Glomerular endothelial cell (primary cell): ENCODE data around the gene KCTD2. TPM values are rescaled to one million over a fixed set of nuclear protein-coding genes. Genes with fewer than 3 reads are reported as not detected.

Experiments used
- DNase-seq: peaks from one replicate; pipeline ENCODE4 v3.0.0-alpha.2; 2011; ENCODE audit warnings: low read depth, low spot score; ENCODE audit errors: extremely low read depth
- total RNA-seq: library from RNA; depleted of rRNA; stranded (reverse); fragments of >200 nt; gene quantifications from 2 replicates; pipeline ENCODE4 v1.2.3, GENCODE V29; 2015

Gene KCTD2
- total RNA-seq, 1 donor from 2014 or later, result 18.6 TPM

DNA sequence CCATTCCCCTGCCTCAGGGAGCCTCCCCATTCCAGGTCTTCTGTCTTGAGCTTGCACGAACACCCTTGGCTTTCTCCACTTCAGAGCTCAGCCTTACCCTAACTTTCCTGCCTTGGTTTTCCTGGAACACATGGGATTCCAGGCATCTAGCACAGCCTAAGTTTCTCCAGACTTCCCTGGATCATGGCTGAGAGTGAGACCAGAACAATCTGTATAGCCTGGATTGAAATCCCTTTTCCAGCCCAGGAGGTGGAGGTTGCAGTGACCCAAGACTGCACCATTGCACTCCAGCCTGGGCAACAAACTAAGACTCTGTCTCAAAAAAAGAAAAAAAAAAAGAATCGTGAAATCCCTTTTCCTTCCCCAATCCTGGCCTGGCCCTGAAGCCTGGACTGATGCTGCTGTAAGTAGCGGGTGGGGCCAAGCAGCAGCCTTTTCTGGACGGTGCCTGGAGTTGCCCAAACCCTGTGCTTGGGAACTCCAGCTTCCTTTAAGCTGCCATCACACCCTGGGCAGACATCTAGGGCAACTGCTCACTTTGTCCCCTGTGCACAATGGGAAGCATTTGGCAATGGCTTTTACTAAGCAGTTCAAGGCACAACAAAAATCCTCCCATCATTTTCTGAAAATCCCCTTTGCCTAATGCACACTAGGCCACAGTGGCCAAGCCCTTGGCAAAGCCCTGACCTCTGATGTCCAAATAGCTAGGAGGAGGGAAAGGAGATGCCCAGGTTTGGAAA is 28.7 kb downstream of the KCTD2 start:
- DNase-seq, result no peak

DNA sequence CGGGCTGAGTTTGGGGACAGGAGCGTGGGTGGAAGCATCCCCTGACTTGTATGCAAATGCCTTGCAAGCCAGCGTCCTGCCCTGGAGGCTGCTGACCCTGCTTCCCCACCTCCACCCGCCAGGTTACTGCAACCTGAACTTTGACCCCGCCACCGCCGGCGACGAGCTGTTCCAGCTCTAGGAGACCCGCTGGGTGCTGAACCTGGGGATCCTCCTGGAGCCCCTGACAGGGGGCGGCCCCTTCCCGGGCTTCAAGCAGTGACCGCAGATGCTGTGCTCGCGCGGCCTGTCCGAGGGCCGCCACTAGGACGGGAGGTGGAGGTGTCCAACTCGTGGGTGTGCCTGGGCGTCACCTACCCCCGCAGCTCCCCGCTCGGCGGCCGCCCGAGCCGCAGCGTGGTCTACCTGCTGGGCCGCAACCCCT is 30.1 kb downstream of the KCTD2 start:
- DNase-seq, result no peak

DNA sequence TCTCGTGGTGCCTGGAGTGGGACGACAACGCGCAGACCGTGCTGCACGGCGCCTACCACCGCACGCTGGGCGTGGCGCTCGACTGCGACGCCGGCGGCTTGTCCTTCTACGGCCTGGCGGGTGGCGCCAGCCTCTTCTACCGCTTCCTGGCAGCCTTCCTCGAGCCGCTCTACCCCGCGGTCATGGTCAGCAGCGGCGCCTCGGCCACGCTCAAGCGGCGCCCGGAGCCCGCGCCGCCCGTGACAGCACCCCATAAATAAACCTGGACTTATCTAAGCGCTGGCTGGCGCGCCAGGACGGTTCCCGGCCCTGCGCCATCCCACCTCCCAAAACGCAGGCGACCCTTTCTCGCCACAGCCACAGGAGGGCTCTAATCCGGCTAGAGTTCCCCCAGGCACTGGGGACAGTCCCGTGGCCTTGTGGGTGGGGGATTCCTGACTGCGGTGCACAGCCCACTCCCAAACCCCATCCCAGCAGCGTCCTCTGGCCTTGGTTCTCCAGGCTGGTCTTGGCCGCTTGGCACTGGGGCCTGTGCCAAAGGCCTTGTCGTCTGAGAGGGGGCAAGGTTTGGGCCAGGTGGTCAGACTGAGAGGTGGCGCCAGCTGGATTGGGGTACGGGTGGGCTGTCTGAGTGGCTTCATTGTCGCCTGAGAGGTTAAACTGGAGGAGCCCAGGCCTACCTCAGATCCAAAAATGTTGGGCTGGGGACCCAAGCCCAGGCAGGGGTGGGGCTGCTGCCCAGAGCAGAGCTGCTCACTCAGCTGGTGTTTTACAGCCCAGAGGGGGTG is 30.7 kb downstream of the KCTD2 start:
- DNase-seq, result no peak

DNA sequence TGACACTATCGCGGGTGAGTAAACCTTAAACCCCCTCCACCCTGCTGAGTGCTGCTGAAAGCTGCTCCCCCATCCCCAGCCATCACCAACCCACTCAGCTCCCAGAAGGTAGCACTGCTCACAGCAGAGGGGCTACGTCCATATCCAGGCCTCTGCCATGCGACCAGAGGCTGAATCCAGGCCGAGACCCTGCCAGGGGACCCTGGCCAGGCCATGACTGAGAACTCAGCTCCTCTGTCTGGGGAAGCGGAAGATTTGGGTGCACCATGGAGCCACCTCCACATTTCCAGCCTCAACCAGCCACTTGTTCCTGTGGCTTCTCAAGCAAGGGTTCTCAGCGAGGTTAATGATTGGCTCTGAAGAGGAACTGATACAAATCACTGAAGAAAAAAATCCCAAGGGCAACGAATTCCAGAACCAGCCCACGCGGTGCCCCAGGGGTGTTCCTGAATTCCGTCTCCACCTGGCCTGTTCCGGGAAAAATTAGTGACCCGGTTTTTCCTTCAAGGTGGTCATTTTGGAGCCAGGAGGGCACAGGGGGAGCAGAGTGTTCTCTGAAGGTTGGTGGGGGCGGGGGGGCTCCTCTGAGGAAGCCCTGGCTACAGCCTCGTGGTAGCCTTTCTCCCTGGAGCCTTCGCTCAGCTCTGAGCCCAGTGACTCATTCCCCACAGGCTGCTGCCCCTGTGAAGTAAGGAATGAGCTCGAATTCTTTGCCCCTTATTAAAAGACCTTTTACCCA is 31.4 kb downstream of the KCTD2 start:
- no peak for DNase-seq

DNA sequence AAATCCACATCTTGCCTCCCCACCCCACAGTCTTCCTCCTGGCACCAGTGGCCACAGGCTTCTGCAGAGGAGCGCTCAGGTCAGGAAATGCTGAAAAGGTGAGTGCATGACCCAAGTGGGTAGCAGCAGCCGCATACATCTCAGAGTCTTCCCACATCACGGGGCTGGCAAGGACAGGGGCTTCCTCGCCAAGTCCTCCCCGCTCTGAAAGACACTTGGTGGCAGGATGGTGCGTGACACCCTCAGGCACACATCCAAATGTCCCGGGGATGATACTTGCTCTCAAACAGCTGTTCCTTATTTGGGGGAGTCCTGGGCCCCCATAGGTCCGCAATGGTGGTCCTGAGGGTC is 32.0 kb downstream of the KCTD2 start:
- DNase-seq, result no peak

DNA sequence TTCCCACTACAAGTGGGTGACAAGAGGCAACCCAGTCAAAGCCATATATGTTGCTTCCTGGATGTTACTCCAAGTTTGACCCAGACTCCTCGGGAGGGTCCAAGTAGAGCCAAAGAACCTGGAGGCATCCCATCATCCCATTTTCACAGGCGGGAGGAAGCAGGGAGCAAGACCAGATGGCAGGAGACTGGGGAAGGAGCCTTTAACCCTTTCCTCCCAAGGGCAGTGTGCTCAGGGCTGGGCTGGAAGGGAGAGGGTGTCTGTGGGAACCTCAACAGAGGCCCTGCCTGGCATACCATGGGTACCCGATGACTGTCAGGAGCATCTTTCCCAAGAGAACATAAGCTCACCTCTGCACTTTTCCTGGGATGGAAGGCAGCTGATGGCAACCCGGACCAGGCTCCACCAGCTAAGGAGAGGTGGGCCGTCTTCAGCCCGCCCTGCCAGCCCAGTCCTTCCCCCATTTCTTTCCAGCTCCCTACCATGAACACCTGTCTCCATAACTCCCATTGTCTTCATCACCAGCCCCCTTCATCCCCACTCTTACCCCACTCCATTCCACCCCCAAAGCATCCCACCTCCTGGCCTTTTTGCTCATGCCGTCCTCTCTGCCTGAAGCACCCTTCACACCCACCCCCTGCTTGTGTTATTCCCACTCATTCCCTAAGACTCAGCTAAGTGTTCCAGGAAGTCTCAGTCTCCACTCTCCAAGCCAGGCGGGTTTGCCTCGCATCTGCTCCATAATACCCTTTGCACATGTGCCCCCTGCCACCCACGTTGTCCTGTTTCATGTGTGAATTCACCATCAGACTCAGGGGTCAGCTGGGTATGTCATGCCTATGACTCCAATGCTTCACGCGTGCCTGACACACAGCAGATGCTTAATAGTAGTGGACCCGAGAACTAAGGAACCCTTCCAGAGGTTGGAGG is 34.9 kb downstream of the KCTD2 start:
- DNase-seq, result no peak

DNA sequence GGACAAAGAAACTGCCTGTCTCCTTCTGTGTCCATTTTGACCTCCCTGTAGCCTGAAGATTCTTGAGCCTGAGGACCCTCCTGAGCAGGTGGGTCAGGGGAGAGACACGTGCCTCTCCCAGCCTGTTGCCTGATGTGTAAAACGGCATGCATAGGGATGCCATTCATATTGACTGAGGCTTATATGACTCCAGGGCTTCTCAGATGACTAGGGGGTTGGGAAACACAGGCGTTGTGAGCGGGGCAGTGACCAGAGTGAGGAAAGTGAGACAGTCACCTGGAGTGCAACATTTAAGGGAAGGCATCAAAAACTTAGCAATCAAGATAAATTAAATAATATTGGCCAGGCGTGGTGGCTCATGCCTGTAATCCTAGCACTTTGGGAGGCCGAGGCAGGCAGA is 35.7 kb downstream of the KCTD2 start:
- DNase-seq, result no peak

DNA sequence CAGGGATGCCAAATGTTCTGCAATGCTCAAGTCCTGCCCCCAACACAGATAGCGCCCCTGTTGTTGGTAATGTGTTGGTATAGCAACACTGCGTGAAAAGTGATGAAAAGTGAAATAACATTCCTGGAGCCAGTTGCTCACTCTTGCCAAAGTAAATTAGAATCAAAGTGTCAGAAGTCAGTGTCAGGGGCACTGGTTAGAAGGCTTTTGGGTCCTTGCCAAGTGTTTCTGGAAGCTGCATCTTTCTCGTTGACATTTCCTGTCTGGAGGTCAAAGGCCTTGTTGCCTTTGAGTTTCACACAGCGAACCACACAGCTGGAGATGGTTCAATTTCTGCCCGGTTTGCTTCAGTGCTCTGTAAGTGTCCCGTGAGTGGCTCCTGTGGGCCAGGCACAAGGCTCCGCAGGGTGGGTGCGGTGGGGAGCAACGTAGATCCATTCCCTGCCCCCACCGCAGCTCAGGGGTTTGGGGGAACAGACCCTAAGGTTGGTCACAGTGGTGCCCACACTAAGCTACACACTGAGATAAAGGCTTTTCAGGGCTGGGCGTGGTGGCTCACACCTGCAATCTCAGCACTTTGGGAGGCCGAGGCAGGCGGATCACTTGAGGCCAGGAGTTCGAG is 37.1 kb downstream of the KCTD2 start:
- DNase-seq, result no peak

DNA sequence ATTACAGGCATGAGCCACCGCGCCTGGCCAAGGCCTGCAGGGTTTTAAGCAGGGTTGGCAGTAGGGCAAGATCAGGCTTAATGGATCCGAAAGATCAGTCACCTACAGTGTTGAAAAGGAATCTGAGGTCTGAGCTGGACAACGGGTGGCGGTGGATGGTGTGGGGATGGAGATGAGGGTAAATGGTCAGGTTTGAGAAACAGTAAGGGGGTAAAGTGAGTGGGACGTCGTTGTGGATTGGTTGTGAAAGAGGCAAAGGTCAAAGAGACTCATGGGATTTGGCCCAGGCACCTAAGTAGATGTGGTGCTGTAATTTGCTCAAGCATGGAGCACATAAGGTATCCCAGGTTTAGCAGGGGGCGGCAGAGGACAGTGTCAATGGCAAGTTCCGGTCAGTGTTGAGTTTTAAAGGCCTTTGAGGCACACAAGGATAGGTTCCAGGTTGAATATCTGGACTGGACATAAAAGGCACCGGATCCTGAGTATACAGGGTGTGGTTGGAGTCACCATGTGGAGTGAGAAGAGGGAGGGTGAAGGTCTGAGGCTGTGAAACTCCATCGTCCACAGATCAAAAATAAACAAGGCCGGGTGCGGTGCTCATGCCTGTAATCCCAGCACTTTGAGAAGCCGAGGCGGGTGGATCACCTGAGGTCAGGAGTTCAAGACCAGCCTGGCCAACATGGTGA is 39.6 kb downstream of the KCTD2 start:
- DNase-seq, result no peak

DNA sequence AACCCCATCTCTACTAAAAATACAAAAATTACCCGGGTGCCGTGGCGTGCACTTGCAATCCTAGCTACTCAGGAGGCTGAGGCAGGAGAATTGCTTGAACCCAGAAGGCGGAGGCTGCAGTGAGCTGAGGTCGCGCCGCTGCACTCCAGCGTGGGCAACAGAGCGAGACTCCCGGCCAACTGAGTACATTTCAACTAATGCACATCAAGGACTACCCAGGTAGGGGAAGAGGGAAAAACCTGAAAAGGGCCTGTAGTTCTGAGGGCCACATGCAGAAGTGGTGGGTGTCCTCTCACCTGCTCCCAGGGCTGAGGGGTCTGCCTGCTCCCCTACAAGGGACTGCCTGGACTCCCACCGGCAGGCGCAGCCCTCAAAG is 40.1 kb downstream of the KCTD2 start:
- no peak for DNase-seq

DNA sequence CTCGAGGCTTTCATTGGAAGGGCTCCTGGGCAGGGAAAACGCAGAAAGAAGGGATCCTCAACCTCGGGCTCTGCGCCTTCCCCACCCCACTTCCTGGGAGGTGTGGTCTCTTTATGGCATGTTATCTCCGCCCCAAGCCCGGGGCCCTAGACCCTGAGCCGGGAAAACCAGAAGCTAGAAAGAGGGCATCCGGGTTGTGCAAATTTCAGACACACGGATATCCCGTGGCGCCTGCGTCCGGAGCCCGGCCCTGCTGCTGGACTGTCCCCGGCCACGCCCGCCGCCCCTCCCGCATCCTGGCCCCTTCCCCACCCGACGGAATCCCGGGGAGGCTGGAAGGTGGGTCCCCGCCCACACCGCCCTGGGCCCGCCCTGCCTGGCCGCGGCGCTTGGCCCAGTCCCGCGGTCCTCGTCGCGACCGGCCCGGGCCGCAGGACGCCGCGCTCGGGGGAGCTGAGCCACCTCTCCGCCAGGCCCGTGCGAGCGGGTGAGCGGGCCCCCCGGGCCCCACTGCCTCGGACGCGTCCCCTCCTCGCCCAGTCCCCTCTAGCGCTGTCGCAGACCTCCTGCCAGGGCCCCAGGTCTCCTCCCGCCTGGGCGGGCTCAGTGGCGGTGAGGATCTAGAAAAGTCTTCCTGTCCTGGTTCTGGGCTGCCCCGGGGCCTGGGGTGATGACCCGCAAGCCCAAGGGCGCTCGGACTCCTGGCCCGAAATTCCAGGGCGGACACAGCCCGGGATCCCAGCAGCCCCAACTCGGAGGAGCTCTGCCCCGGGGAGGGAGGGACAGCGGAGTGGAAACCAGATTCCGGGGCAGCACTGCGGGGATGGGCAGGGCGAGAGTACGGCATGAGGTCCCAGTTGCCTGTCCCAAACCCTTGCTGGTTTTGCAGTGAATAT is 40.8 kb downstream of the KCTD2 start, which contains the start of gene SLC16A5:
TSS of gene SLC16A5 (plus strand) at position 397 of the 896 bp plus-strand sequence. CDS start 5,683 bp downstream, outside the sequence.
- peak; percentile 42 for DNase-seq

DNA sequence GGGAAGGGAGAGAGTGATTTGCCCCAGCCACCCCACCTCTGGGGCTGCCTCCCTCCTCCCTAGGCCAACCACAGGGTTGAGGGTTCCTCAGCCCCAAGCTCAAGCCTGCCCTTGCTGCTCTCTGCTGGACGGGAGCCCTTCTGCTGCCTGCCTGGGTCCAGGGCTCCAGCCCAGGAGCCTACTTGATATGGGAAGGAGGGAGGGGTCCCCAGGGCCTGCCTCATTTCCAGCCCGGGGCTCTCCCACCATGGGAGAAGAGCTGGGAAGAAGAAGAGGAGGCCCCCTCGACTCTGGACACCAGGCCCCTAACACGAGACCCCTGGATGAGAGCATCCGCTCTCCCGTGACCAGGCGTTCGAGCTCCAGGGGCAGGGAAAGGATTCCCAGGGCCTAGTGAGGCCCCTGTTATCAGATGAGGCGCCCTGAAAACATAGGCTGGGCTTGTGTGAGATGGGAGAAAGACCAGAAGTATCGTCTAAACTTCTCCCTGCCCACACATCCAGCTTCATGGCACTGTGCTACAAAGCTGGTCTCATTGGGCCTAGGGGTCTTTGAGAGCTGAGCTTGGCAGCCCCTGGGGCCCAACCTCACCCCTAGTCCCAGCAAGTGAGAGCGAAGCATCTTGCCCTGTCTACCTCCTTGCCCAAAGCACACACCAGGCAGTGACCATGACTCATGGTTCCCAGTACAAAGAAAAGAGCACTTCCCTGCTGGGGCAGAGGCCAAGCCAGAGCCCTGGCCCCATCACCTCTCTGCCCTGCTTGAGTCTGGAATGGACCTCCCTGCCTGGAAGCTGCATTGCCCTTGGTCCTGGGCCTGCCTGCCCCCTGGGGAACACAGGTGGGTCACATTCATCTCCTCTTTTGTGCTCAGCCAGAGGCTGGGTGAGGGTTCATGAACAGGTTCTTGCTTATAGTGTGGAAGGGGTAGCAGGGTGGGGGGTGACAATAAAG is 41.7 kb downstream of the KCTD2 start:
- DNase-seq, result no peak

DNA sequence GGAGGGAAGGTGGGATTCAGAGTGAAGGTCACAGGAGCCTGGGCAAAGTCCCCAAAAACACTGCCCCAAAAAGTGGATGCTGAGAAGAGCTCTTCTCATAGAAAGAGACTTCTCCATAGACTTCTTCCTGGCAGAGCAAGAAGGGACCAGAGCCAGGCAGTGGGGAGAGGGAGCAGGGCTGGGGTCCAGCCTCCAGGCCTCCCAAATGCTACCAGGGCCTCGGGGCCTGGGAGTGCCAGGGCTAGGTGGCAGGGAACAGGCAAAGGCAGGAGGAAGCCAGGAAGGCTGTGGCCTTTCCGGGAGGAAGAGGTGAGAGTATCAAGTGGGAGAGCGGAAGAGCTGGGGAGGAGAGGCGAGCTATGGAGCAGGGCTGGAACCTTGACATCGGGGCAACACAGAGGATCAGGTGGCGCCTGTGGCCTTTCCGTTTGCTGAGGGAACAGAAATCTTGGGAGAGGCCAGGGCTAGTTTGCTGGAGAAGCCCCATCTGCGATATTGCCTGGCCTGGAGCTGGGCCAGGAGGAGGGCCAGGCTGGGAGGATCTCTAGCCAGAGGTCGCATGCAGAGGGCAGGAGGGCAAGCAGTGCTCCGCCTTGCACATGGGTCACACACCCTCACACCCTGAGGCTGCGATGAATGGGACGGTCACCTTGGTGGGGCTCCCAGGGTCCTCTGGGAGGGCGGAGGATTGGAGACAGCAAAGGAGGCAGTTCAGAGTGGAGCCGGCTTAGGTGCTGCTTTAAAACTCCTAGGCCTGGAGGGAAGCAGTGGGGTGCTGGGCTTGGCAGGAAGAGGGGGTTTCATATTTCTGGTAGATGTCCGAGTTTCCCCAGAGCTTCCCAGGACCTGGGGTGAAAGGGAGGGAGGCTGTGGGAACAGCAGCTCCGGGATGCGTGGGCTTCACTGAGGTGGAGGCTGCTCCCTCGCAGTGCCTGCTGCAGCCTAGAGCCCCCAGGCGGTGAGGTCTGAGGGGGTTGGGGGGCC is 44.1 kb downstream of the KCTD2 start:
- no peak for DNase-seq

DNA sequence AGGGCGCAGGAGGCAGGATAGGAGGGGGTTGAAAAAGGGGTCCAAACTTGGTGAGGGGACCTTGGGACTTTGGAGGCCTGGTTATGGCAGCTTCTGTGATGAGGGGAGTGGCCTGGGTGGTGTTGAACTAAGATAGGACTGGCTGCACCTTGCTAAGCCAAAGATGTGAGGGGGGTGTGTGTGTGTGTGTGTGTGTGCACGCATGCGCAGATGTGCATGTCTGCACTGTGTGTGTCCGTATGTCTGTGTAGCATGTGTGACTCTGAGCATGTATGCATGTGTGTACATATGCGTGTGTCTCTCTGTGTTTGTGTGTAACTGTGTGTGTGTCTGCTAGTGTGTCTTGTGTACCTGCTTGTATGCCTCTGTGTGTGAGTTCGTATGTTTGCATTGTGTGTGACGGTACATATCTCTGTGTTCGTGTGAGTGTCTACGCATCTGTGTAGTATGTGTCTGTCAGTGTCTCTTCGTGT is 44.9 kb downstream of the KCTD2 start:
- DNase-seq, result no peak

DNA sequence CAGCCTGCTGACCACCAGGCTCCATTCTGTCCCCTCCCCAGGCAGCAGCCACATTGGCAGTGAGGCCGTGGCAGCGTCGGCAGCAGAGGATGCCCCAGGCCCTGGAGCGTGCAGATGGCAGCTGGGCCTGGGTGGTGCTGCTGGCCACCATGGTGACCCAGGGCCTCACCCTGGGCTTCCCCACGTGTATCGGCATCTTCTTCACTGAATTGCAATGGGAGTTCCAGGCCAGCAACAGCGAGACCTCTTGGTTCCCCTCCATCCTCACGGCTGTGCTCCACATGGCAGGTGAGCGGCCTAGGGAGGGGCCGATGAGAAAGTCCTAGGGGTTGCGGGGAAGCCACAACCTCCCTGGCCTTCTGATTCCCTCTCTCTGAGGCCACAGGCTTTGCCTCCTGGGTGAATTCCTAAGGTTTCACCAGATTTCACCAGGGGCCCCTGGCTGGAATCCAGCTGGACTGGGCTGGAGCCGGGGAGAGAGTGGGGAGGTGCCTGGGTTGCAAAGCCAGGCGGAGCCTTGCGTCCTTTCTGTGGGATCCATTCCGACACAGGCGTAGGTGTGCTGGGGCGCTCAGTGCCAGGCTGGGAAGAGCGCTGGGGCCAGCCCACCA is 46.6 kb downstream of the KCTD2 start:
- no peak for DNase-seq
